Hepatic stellate cell (primary cell): ENCODE data around the gene OIT3.

Experiments
- DNase-seq: peaks from one replicate; pipeline ENCODE4 v3.0.0; 2011; ENCODE audit warnings: low spot score

OIT3 gene

DNA sequence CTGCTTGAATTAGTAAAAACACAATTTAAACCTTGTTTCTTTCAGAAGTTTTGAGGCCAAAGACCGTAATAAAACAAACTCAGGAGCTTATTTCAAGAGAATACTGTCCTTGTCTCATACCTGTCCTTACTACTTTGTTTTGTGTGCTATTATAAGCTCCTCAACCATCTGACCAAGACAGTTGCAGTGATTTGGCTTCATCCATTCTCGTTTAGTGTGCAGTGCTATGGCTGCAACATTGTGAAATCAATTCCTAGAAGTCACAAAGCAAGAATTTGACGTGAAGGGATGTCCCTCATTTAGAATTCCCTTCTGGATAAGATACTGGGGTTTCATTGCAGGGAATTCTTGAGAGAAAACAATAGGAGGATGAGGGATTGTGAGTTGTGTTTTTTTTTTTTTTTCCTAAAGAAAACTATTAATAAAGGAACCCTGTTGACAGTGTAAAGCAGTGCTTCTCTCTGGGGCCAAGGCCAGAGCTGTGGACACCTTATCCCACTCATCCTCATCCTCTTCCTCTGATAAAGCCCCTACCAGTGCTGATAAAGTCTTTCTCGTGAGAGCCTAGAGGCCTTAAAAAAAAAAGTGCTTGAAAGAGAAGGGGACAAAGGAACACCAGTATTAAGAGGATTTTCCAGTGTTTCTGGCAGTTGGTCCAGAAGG lies at the start of gene OIT3:
TSS of gene OIT3 (plus strand) at position 604 of the 663 bp plus-strand sequence. CDS start 60 bp downstream, outside the sequence.
- no peak for DNase-seq

DNA sequence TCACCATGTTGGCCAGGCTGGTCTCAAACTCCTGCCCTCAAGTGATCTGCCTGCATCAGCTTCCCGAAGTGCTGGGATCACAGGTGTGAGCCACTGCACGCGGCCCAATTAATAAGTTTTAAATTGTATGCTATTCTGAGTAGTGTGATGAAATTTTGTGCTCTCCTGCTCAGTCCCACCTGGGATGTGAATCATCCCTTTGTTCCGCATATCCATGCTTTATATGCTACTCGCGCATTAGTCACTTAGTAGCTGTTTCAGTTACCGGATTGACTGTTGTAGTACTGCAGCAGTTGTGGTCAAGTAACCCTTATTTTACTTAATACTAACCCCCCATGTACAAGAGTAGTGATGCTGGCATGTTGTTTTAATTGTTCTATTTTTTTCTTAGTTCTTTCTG lies 47.3 kb upstream of the OIT3 start:
- no peak for DNase-seq

DNA sequence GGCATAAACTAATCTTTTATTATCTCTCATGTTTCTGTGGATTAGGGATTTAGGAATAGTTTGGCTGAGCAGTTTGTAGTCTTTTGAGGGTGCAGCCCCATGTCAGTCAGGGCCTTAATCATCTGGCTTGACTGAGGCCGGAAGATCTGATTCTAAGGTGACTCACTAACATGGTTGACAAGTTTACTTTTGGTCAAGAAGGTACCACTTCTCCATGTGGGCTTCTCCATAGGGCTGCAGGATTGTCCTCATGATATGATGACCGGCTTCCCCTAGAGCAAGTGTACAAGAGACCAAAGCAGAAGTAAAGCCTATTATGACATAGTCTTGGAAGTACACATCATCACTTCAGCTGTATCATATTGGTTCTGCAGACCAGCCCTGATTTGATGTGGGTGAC lies 45.9 kb upstream of the OIT3 start:
- DNase-seq, result no peak

DNA sequence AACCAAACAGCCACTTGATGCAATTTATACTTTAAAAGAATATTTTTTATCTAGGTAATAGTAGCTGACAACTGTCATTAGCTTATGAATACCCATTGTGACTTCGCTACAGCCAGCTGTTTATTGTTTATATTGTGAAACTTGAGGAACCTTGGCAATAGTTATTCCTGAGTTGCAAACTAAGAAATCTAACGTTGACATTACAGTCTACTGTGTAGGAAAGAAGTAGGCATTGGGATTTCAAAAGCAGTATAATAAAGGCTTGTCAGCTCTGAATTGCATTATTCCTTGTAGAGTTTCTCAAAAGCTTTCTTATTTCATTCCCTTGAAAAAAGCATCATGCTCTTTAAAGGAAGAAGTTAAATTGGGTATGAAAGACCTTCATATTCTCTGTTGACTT lies 42.7 kb upstream of the OIT3 start:
- no peak for DNase-seq

DNA sequence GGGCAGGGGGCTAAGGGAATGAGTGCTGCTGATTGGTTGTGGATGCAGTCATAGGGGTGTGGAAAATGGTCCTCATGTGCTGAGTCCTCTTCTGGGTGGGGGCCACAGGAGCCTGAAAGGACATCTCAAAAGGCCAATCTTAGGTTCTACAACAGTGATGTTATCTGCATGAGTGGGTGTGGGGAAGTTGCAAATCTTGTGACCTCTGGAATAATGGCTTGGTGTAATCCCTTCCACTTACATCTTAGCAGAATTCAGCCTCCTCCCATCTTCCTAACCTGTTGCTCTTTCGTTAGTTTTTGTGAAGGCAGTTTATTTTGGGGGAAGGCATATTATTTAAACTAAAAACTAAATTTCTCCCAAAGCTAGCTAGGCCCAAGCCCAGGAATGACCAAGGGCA lies 42.0 kb upstream of the OIT3 start:
- DNase-seq, result no peak

DNA sequence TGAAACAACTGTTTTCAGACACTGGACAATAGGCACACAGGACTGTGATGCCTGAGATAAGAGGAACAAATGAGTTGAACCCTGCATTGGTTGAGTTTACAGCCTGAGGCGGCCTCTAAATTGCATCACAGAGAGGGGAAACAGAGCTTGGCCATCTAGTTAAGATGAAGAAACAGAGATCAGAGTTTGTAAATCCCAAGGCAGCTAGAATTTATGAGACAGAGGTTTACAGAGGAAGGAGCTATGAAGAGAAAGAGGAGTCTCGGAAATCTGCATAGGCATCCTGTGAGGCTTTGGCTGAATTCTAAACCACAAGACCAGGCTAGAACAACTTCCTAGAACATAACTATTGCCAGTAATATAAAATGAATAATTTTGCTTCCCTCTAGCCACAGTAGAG lies 41.0 kb upstream of the OIT3 start:
- no peak for DNase-seq

DNA sequence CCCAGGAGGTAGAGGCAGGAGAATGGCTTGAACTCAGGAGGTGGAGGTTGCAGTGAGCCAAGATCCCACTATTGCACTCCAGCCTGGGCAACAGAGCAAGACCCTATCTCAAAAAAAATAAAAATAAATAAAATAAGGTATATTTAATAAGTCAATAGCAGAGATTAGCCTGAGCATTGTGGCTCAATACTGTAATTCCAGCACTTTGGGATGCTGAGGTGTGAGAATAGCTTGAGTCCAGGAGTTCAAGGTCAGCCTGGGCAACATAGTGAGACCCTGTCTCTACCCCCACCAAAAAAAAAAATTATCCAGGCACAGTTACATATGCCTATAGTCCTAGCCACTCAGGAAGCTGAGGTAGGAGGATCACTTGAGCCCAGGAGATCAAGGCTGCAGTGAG lies 38.4 kb upstream of the OIT3 start:
- no peak for DNase-seq

DNA sequence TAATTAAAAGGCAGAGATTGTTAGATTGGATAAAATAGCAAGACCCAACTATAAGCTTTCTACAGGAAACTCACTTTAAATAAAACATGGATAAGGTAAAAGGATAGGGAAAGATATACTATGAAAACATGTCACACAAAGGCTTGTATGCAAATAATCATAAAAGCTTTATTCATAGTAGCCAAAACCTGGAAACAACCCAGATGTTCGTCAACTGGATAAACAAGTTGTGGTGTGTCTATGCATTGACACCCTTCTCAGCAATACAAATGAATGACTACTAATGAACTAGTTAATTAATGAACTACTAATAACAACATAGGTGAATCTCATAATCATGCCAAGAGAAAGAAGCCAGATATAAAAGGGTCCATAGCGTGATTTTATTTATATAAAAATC lies 37.7 kb upstream of the OIT3 start:
- DNase-seq, result no peak

DNA sequence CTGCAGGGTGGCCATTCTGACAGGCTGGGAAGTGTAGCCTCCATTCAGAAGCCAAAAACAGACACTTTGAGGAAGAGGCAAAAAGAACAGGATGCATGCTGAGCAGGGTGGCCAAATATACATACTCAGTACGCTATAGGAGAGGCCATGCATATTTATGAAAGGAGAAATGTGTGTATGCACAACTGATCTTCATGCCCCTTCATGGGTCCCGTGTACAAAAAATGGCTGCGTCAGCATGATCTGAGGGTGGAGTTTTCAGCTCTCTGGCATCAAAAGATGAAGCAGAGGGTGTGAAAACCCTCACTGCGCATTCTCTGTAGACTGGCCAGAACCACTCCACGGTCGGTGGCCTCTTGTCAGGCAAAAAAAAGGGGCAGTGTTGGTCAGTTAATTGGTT lies 35.5 kb upstream of the OIT3 start:
- DNase-seq, result no peak

DNA sequence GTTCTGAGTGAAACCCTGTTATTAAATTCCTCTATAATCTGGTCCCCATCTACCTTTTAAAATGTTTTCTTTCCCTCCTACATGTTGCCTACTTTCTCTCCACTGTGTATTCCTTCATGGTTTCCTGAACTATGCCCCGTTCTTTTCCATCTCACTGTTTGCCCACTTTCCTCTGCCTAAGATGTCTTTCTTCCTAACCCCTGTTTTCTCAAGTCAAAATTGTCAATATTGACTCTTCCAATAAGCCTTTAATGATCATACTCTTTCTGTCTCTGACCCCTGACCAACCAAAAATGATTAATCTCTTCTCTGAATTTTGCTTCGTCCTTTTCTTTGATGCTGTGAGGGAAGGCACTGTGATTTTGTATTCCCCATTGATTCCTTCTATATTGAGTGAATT lies 30.6 kb upstream of the OIT3 start:
- no peak for DNase-seq

DNA sequence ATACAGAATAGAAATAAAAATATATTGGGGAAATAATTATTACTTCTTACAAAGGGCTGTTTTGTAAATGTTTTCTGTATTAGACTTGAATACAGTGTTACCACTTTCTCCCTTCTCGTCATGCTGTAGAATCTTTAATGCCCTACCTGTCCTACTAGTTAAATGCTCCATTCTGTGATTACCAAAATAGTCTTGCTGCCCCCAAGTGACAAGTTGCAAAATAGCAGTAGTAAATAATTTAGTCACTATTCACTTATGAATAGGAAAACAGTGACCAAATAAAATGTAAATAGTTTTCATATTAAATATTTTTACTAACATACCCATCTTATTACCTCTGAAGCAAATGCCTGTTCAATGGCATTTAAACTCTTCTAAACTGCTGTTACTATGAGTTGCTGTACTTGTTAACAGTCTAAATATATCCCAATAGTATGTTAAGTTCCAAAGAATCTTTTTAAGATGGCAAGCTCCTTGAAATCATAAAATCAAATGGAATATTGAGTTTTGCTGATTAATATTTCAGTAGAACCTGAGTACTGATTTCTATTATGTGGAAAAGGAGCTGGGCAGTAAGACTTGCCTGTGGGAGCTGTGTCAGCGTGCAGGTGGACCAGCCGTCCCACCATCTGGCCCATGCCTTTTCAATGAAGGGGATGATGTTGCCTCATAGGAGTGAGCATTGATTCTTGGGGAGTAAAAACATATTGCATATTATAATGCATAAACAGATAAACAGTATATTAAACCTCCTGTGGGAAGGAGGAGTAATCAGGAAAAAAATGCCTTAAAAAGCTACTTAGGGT lies 18.1 kb upstream of the OIT3 start:
- no peak for DNase-seq

DNA sequence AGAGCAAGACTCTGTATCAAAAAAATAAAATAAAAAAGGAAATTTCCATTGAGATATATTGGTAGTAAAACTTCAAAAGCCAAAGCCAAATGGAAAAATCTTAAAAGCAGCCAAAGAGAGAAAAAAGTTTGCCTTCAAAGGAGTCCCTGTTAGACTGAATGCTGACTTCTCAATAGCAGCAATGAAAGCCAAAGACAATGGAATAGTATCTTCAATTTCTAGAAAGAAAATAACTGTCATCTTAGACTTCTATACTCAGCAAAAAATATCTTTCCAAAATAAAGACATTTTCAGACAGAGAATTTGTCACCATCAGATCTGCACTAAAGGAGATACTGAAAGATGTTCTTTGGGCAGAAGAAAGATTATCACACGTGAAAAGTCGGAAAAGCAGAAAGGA lies 14.3 kb upstream of the OIT3 start:
- no peak for DNase-seq

DNA sequence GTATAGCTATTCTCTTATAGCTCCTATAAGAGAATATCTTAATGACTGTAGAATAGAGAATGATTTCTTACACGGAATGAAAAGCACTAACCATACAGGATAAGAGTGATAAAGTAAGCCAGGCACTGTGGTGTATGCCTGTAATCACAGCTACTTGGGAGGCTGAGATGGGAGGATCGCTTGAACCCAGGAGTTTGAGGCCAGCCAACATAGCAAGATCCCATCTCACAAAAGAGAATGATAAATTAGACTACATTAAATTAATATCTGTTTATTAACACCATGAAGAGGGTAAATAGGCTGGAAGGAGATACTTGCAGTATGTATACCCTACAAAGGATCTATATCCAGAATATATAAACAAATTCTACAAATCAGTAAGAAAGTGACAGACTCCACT lies 12.2 kb upstream of the OIT3 start:
- DNase-seq, result no peak

DNA sequence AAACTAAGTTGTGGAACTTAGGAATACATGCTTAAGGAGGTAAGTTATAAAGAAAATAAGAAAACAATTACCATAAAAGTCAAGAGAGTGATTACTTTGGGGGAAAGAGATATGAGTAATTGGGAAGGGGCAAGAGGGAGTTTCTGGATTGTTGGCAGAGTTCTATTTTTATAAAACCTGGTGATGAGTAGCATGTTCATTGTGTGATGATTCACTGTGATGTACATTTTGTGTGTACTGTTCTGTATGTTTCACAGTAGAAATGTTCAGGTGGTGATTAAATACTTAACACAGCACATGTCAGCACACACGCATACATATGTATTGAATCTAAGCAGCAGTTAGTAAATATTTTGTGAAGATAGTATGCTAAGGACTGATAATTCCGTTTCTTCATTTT lies 9.7 kb upstream of the OIT3 start:
- DNase-seq, result no peak

DNA sequence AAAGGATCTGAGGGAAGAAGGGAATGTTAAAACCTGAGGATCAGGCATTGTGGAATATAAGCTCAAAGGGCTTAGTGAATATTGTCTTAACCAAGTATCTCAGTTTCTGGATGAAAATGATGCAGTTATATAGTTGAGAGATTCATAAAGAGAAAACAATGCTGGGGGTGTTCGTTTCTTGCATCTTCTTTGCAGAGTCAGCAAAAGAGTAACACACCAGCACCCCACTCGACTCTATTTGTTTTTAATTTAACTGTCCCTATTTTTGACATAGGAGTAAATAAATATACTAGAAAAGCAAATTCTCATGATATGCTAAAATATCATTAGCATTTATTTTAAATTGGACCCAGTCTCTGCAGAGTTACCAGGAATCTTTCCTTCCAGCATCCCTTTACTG lies 7.6 kb upstream of the OIT3 start:
- DNase-seq, result no peak

DNA sequence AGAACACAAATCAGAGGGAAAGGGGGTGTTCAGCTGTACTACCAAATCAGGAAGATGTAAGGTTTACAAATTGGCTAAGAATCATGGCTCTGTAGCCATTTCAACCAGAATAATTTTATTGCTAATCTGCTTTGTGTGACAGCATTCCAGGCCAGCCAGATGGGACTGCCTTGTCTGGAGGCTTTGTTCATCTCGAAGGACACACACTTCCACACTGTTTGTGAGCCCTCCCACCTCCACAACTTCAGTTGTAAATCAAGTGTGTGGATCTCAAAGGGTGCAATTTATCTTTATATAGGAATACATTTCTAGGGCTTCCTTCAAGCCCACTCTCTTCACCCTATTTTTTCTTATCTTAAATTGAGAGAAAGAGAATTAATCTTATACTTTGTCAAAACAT lies 6.9 kb upstream of the OIT3 start:
- no peak for DNase-seq

DNA sequence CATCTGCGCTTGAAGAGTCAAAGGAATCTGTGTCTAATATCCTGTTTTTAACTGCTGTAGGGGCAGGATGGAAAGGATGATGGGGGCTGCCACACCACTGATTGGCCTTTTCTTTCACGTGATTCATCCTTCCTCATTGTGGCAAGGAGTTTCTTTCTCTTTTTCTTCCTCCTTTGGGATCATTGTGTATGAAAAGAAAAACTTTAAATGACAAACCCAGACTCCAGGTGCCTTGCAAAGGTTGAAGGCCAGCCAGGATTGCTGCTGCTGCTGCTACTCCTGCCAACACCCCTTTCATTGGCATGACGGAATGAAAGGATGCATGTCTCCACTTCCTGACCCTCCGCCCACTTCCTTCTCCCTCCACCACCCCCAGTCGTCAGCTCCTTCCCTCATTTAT lies 6.5 kb upstream of the OIT3 start:
- DNase-seq, result no peak

DNA sequence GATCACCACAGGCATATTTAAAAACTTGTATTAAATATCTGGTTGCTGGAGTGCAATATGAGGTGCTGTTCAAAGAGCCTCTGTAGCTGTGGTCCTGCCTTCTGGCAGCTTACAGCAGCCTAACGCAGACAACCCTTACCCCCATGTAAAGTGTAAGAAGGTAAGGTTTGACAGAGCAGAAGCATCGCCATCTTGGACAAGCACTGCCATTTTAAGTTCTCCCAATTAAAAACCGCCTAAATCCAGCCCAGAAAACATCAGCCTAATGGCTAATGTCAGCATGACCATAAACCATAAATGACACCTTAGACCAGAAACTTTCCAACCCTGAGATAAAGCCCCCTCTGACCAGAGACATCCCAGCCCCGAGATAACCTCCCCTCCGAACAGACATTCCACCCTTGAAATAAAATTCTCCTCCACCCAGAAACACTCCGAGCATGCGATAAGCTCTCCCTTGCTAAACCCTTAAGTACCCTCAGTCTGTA lies 5.3 kb upstream of the OIT3 start:
- DNase-seq, result no peak

DNA sequence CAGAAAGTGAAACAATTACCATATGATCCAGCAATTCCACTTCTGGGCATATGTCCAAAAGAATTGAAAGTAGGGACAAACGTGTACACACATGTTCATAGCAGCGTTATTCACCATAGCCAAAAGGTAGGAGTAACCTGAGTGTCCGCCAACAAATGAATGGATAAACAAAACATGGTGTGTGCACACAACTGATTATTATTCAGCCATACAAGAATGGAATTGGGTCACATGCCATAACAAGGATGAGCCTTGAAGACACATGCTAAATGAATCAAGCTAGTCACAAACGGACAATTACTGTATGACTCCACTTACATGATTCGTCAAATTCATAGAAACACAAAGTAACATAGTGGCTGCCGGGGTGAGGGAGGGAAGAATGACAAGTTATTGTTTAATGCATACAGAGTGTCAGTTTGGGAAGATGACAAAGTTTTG lies 4.1 kb upstream of the OIT3 start:
- no peak for DNase-seq

DNA sequence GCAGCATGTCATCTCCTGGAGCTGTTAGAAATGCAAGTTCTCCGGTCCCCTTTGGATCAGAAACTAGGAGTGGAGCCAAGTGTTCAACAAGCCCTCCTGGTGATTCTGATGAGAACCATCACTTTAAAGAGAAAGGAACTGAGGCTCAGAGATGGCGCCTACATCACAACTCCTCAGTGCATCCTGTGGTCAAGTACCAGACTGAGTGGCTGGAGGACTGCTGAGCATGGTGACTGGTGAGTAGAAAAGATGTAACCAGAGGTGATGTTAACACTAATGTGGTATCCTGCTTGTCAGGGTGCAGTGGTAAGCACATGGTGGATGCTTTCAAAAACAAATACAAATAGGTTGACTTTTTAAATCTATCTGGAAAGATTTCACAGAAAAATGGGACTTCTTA lies 3.5 kb upstream of the OIT3 start:
- no peak for DNase-seq

DNA sequence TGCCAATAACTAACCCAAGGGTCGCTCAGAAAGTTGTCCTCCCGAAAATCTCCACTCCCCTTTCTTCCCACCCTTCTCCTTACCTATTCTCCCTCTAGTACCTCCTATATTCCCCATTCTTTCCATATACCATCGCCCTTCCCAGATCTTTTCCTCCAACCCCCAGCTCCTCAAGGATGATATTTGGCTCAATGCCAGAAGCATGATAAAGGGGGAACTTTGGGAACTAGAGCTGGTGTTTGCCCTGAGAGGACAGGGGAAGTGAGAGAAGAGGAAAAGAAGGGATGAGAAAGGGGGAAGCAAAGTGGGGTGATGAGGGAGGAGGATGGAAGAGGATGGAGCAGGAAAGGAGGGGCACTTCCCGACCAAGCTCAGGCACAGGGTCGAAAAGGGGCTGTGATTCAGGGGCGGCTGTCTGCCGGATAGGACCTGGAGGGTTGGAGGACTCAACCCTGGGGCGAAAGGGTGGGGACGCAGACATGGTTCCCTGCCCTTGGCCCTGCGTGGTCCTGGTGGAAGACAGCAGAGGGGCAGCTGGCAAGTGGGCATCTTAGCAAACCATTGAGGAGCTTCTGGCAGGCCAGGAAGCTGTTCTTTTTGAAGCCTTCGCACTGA lies 1.8 kb downstream of the OIT3 start:
- DNase-seq, result no peak

DNA sequence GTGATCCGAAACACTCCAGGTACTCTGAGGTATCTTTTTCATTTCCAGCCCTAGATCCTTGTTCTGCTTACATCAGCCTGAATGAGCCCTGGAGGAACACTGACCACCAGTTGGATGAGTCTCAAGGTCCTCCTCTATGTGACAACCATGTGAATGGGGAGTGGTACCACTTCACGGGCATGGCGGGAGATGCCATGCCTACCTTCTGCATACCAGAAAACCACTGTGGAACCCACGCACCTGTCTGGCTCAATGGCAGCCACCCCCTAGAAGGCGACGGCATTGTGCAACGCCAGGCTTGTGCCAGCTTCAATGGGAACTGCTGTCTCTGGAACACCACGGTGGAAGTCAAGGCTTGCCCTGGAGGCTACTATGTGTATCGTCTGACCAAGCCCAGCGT lies 5.1 kb downstream of the OIT3 start:
- no peak for DNase-seq

DNA sequence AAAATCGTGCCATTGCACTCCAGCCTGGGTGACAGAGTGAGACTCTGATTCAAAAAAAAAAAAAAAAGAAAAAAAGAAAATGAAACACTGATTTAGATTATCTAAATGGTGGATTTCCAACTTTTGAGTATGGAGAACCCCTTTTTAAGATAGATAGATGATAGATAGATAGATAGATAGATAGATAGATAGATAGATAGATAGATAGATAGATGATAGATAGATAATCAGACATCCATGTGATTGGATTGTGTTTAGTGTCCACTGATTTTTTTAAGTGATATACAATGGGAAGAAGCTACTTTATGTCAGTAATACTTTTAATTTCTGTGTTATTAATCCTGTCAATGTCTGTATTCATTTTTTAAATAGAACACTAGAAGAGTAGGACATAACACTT lies 6.0 kb downstream of the OIT3 start:
- no peak for DNase-seq
